SU-DHL-6 (cell line): ENCODE measurements around the gene UXS1.

Experiments
- H2AFZ ChIP-seq: fragments of 200-600 bp; sonication (generic); 2 replicates; pipeline ENCODE4 v1.6.1; 2014; ENCODE audit warnings: low read depth, mild to moderate bottlenecking, moderate library complexity, mixed read lengths, antibody characterized with exemption, low read length; ENCODE audit not compliant: severe bottlenecking
- H3F3A ChIP-seq: fragments of 200-600 bp; shearing (Covaris generic); 2 replicates; pipeline ENCODE4 v1.6.0; 2016; ENCODE audit warnings: antibody characterized with exemption, mild to moderate bottlenecking; ENCODE audit not compliant: insufficient read depth
- H3K27ac ChIP-seq: fragments of 200-600 bp; sonication (generic); 2 replicates; pipeline ENCODE4 v1.5.1; 2016; ENCODE audit warnings: low read depth, mild to moderate bottlenecking, low read length, moderate library complexity, mixed read lengths
- H3K27me3 ChIP-seq: fragments of 200-600 bp; sonication (generic), shearing (Covaris generic); 2 replicates; pipeline ENCODE4 v1.6.0; 2014; ENCODE audit warnings: mild to moderate bottlenecking, low read length
- H3K36me3 ChIP-seq: fragments of 200-600 bp; sonication (generic); 2 replicates; pipeline ENCODE4 v1.6.1; 2014; ENCODE audit warnings: mild to moderate bottlenecking, low read length, mixed read lengths
- H3K4me2 ChIP-seq: fragments of 300-600, 200-600 bp; shearing (Covaris generic), sonication (generic); 2 replicates; pipeline ENCODE4 v1.6.0; 2014; ENCODE audit warnings: low read length, low read depth, mild to moderate bottlenecking; ENCODE audit not compliant: poor library complexity, severe bottlenecking
- H3K4me3 ChIP-seq: fragments of 200-600 bp; sonication (generic); 2 replicates; pipeline ENCODE4 v1.5.1; 2014; ENCODE audit warnings: antibody characterized with exemption, low read length, mild to moderate bottlenecking, mixed read lengths; ENCODE audit not compliant: insufficient read depth, poor library complexity, severe bottlenecking
- H3K79me2 ChIP-seq: fragments of 200-600 bp; sonication (generic); 2 replicates; pipeline ENCODE4 v1.6.1; 2014; ENCODE audit warnings: mild to moderate bottlenecking, low read length, moderate library complexity; ENCODE audit not compliant: insufficient read depth
- H3K9ac ChIP-seq: fragments of 200-600 bp; sonication (generic); 2 replicates; pipeline ENCODE4 v1.7.0; 2014; ENCODE audit warnings: mild to moderate bottlenecking, low read length
- H3K9me2 ChIP-seq: fragments of 200-600 bp; sonication (generic); replicated peaks from 2 replicates; pipeline ENCODE4 v1.6.1; 2014; ENCODE audit warnings: low read length; ENCODE audit not compliant: insufficient read depth
- H3K9me3 ChIP-seq: fragments of 200-600 bp; sonication (generic); 2 replicates; pipeline ENCODE4 v1.6.1; 2014; ENCODE audit warnings: low read length, mixed read lengths; ENCODE audit not compliant: insufficient read depth
- H4K20me1 ChIP-seq: fragments of 200-600 bp; sonication (generic); 2 replicates; pipeline ENCODE4 v1.6.1; 2014; ENCODE audit warnings: low read depth, mild to moderate bottlenecking, antibody characterized with exemption, low read length, moderate library complexity, mixed read lengths
- EZH2phosphoT487 ChIP-seq: fragments of 200-600 bp; sonication (generic), shearing (Covaris generic); conservative IDR thresholded peaks from 2 replicates; pipeline ENCODE4 v1.6.1; 2018; ENCODE audit warnings: mild to moderate bottlenecking, antibody characterized with exemption, low read length, moderate library complexity, mixed read lengths
- TF ChIP-seq, protein P1 (sequence below): fragments of 200-600 bp; sonication (generic); IDR thresholded peaks from one replicate; pipeline ENCODE4 v1.5.1; 2017; ENCODE audit warnings: antibody characterized with exemption, mild to moderate bottlenecking, low read length, moderate library complexity; ENCODE audit not compliant: insufficient read depth, poor library complexity, severe bottlenecking

UXS1 gene

DNA sequence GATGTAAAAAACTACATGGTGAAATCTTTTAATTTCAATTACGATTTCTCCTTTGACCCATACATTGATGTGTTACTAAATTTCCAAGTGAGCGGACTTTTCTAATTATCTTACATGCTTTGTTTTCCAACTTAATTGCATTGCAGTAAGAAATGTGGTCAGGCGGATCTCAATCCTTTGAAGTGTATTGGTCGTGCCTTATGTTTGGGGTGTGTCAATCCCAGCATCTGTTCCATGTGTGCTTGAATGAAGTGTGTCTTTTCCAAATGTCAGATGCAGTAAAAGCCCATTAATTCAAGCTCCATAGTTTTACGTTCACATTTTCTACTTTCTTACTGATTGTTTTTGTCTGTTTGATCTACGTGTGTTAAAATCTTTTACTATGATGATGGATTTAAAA lies 113.1 kb downstream of the UXS1 start:
- no peaks in the 10 kb centered on the region for H3K79me2 ChIP-seq

DNA sequence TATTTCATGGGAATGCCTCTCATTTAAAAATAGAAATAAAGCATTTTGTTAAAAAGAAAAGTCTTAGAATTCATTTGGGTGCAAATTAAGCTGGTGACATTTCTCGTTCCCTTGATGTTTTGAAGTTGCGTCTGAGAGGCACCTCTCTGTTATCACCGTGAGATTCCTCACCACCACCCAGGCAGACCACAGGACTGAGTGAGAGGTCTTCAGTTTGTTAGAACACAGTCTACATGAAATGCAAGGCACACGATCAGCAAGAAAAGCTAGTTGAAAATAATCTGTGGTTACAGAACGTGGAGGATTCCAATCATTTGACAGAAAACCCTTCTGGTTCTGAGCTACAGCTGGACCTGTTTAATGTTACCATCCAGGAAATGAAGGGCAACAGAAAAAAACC lies 116.0 kb downstream of the UXS1 start:
- Histone ChIP-seq H3F3A (no peaks in the 10 kb centered on the region), H3K79me2 (no peaks in the 10 kb centered on the region), H3K27ac (no peak overlapping the region), H3K4me3 (no peak overlapping the region), H3K36me3 (no peaks in the 10 kb centered on the region), H4K20me1 (no peaks in the 10 kb centered on the region), H3K9ac (no peak overlapping the region), H3K4me2 (no peak overlapping the region), H2AFZ (no peak overlapping the region), H3K9me3 (no peaks in the 10 kb centered on the region), H3K27me3 (no peaks in the 10 kb centered on the region), H3K9me2 (no peaks in the 10 kb centered on the region)
- no peak for TF ChIP-seq EZH2phosphoT487
- TF ChIP-seq, protein P1, sequence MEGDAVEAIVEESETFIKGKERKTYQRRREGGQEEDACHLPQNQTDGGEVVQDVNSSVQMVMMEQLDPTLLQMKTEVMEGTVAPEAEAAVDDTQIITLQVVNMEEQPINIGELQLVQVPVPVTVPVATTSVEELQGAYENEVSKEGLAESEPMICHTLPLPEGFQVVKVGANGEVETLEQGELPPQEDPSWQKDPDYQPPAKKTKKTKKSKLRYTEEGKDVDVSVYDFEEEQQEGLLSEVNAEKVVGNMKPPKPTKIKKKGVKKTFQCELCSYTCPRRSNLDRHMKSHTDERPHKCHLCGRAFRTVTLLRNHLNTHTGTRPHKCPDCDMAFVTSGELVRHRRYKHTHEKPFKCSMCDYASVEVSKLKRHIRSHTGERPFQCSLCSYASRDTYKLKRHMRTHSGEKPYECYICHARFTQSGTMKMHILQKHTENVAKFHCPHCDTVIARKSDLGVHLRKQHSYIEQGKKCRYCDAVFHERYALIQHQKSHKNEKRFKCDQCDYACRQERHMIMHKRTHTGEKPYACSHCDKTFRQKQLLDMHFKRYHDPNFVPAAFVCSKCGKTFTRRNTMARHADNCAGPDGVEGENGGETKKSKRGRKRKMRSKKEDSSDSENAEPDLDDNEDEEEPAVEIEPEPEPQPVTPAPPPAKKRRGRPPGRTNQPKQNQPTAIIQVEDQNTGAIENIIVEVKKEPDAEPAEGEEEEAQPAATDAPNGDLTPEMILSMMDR: no peak

More for the DNA sequence above, 113.1 kb downstream of the UXS1 start:
- H3K4me3 ChIP-seq: no peak overlapping the region
- no peaks in the 10 kb centered on the region for H3K9me3 ChIP-seq
- H3K4me2 ChIP-seq: no peak overlapping the region
- no peak for TF ChIP-seq EZH2phosphoT487
- TF ChIP-seq, protein P1: no peak
- no peaks in the 10 kb centered on the region for H3K27me3 ChIP-seq
- H3K36me3 ChIP-seq: no peaks in the 10 kb centered on the region
- no peak overlapping the region for H3K9ac ChIP-seq
- H3F3A ChIP-seq: no peaks in the 10 kb centered on the region
- H3K27ac ChIP-seq: no peak overlapping the region
- no peaks in the 10 kb centered on the region for H4K20me1 ChIP-seq
- no peaks in the 10 kb centered on the region for H3K9me2 ChIP-seq
- H2AFZ ChIP-seq: no peak overlapping the region

DNA sequence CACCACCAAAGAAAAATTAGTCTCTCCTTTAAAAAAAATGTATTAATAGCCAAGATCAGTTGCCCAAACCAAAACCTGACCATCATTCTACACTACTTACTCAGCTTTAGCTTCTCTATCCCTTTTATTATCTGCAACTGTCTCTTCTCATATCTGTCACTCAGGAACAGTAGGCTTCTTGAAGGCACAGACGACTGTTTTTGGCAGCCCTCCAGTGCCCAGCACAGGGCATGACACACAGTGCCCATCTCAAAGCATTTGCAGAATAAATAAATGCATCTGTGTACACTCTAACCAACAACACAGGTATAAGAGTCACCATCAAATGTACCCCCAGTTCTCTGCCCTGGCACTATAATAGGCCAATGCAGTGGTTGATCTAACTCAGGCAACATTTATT lies 117.2 kb downstream of the UXS1 start:
- Histone ChIP-seq H3K79me2 (no peaks in the 10 kb centered on the region), H3K27me3 (no peaks in the 10 kb centered on the region), H3K27ac (no peak overlapping the region), H3K9me2 (no peaks in the 10 kb centered on the region), H3K4me2 (no peak overlapping the region), H3F3A (no peaks in the 10 kb centered on the region), H3K36me3 (no peaks in the 10 kb centered on the region), H4K20me1 (no peaks in the 10 kb centered on the region), H3K4me3 (no peak overlapping the region), H2AFZ (no peak overlapping the region), H3K9ac (no peak overlapping the region), H3K9me3 (no peaks in the 10 kb centered on the region)
- TF ChIP-seq, protein P1: no peak
- no peak for TF ChIP-seq EZH2phosphoT487
